Hematopoietic multipotent progenitor cell treated with erythropoietin and hydrocortisone succinate and interleukin-3 and kit ligand, for 4 days (in vitro differentiated cells): Measurements from ENCODE around the gene TMEM92.
"Not testable (repeated sequence)": the region's sequence is repeated elsewhere in the genome, so short reads cannot be mapped to it uniquely, and the experiment has no call there.

Source experiments
- DNase-seq: peaks from one replicate; pipeline ENCODE4 v3.0.0-alpha.2; 2015

The TMEM92 gene

GRCh38 chr17:50301891-50302584 lies 27.8 kb downstream of the TMEM92 start:
- DNase-seq: peak; percentile 65

- DNase-seq: no peak
Measured at GRCh38 chr17:50303051-50303450, 28.8 kb downstream of the TMEM92 start.

- no peak for DNase-seq
Measured at GRCh38 chr17:50303596-50303995, 29.3 kb downstream of the TMEM92 start.

DNA sequence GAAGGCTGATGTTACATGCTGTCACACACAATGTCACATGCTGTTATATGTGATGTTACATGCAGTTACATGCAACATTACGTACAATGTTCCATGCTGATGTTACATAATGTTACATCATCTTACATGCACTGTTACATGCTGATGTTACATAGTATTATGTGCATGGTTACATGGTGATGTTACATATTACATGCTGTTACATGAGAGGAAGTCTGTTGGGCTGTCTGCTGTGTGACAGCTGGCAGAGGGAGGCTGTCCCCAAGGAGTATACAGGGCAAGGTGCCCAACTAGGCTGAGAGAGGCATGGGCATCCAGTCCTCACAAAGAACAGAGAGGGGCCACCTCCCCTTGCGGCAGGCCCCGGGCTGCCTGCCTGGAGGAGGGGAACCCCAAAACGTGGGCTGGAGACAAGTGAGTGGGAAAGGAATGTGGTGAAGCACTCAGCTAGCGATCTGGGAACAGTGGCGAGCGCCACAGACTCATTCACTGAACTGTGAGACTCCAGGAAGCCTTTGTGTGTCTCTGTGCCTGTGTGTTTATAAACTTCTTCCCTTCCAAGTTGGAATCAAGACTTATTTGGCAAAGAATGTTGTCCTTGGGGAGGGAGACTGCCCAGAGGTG lies 30.6 kb downstream of the TMEM92 start:
- DNase-seq: no peak

DNA sequence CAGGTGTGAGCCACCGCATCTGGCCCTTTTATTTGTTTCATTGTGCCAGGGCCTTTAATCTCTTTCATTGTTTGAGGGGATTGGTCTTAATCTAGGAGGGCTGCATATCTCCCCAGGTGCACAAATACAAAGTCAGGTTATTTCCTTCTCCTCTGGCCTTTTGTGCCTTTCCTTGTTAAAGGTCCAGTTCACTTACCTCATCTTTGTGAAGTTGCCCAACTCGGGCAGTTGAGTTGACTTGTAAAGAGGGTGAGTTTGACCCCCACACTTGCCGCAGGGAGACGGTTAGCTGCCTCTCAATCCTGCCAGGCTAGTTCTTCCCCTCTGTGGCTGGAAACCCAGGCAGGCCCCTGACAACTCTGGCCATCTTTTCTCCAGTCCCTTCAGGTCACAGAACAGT lies 33.4 kb downstream of the TMEM92 start:
- DNase-seq: no peak

GRCh38 chr17:50308666-50309065 lies 34.4 kb downstream of the TMEM92 start:
- no peak for DNase-seq

GRCh38 chr17:50310455-50311111 lies 36.3 kb downstream of the TMEM92 start:
- no peak for DNase-seq

DNA sequence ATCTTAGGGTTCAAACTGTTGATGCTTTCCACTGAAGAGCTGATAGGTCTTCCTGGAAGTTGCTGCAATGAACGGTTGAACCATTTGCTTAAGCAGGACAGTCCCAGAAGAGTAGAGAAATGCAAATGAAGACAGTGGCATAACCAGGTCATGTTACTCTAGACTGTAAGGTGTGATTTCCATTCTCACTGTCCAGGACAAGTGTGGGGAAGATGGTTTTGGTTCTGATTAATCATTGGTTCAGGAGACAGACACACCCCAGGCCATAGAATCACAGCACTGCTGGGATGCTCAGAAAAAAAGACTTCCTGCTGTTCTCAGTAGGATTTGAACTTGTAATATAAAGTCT lies 36.8 kb downstream of the TMEM92 start:
- DNase-seq: no peak

DNA sequence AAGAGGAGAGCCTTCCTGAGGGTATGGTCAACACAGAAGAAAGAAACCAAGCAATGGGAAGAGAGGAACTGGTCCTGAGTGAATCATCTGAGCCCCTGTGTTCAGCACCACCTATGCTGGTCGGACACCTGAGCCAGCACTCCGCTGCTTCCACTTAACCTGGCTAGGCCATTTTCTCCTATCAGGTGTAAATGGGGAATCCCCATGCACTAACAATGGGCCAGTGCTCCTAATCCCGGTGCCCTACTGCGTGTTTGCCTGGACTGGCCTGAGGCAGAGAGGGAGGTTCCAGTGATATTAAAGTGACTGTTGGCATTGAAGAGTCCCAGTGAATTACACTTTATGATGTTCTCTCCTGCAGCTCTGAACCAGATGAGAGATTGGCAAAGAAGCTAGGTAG lies 37.2 kb downstream of the TMEM92 start:
- no peak for DNase-seq

- no peak for DNase-seq
Measured at GRCh38 chr17:50312308-50312707, 38.0 kb downstream of the TMEM92 start.

DNA sequence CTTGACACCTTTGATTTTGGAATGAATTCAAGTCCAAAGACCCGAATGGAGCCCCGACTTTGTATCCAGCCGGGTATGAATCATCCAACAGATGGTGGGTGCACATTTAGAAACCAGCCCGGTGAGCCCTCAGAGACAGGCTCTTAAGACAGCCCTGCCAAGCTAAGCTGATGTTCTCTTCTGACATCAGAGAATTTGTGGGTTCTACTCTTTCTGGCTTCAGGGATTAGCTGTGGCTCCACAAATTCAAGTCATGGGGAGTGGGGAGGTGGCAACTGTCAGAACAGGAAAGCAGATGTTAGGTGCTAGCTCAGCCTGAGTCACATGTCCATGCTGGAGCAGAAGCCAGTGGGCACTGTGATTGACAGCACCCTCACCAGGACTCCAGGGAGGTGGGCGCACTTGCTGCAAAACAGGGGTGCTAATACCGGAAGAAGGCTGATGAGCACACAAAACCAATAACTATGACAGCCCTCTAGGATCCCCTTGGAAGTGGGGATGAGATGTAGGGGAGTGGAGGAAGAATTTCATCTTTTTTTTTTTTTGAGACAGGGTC lies 40.3 kb downstream of the TMEM92 start:
- DNase-seq: no peak

GRCh38 chr17:50316016-50316587 lies 41.8 kb downstream of the TMEM92 start:
- no peak for DNase-seq

- DNase-seq: not testable (repeated sequence)
Measured at GRCh38 chr17:50316660-50317059, 42.4 kb downstream of the TMEM92 start.

- no peak for DNase-seq
Measured at GRCh38 chr17:50317121-50317520, 42.9 kb downstream of the TMEM92 start.

- DNase-seq: no peak
Measured at GRCh38 chr17:50318501-50319285, 44.4 kb downstream of the TMEM92 start.

GRCh38 chr17:50319306-50320004 lies 45.2 kb downstream of the TMEM92 start:
- DNase-seq: no peak

DNA sequence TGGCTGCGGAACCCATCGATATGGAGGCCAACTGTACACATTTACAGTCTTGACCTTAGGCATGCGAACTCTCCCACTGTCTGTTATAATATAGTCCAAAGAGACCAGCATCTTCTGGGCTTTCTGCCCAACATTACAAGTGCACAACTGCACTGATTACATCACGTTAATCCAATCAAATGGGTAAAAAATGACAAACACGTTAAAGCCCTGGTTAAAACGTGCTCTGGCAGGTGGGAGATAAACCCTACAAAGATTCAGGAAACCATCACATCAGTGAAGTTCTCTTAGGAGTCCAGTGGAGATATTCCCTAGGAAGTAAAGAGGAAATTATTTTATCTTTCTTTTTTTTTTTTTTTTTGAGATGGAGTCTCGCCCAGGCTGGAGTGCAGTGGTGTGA lies 48.0 kb downstream of the TMEM92 start:
- DNase-seq: no peak

DNA sequence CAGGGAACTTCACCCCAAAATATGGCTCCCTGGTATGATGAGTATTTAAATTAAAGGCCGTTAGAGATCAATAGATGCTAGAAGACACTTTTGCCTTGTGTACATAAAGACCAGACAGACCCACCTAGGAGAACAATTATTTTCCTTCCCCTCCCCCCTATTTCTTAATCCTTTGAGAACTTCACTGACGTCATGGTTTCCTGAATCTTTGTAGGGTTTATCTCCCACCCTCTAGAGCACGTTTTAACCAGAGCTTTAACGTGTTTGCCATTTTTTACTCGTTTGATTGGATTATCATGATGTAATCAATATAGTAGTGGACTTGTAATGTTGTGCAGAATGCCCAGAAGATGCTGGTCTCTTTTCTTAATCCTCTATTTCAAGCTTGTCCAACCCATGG lies 48.8 kb downstream of the TMEM92 start:
- no peak for DNase-seq

DNA sequence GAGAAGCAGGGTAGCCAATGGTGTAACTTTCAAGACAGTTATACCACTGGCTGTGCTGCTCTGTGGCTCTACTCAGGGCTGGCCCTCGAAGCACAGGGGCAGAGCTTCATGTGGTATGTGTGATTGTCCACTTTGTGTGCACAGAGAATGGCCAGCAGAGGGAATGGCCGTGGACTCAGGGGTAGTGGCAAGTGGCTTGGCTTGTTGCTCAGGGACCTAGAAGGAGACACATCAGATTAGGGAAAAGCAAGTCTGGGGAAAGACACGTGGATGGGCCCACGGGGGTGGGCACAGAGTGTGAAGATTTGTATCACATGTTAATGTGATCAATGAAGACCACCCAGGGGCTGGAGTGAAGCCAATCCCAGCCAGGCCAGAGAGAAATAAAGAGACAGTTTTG lies 51.6 kb downstream of the TMEM92 start:
- DNase-seq: no peak

GRCh38 chr17:50326831-50327364 lies 52.6 kb downstream of the TMEM92 start:
- no peak for DNase-seq

GRCh38 chr17:50328363-50329325 lies 54.4 kb downstream of the TMEM92 start:
- DNase-seq: peak; percentile 32
